CD4-positive, alpha-beta T cell treated with Interleukin-6 at 100 ng/mL for 8 hours (primary cell): Measurements from ENCODE around the gene MBD5.
"Not testable (repeated sequence)": the region's sequence is repeated elsewhere in the genome, so short reads cannot be mapped to it uniquely, and the experiment has no call there.

Source experiments
- DNase-seq: peaks from one replicate; pipeline ENCODE4 v3.0.0-alpha.2; 2020; ENCODE audit warnings: mixed read lengths, low spot score

The MBD5 gene

GRCh38 chr2:148021059-148021861, at the start of gene MBD5:
TSS of gene MBD5 (plus strand) at chr2:148021091.
- DNase-seq: peak; percentile 54

GRCh38 chr2:147976102-147976501, 44.8 kb upstream of the MBD5 start:
- no peak for DNase-seq

- no peak for DNase-seq
These were observed 43.2 kb upstream of the MBD5 start for GRCh38 chr2:147977679-147978078.

- DNase-seq: no peak
These were observed 39.9 kb upstream of the MBD5 start for GRCh38 chr2:147980940-147981528.

- no peak for DNase-seq
These were observed 31.8 kb upstream of the MBD5 start for GRCh38 chr2:147989102-147989501.

- DNase-seq: peak; percentile 38
These were observed 31.0 kb upstream of the MBD5 start for GRCh38 chr2:147989809-147990403.

- DNase-seq: not testable (repeated sequence)
These were observed 25.9 kb upstream of the MBD5 start for GRCh38 chr2:147994965-147995364.

GRCh38 chr2:147996828-147997227, 24.1 kb upstream of the MBD5 start:
- DNase-seq: no peak

GRCh38 chr2:147998203-147998602, 22.7 kb upstream of the MBD5 start:
- no peak for DNase-seq

GRCh38 chr2:147999126-147999525, 21.8 kb upstream of the MBD5 start:
- no peak for DNase-seq

GRCh38 chr2:148000095-148000494, 20.8 kb upstream of the MBD5 start:
- DNase-seq: no peak

- DNase-seq: not testable (repeated sequence)
These were observed 18.5 kb upstream of the MBD5 start for GRCh38 chr2:148002420-148002819.

- no peak for DNase-seq
These were observed 14.5 kb upstream of the MBD5 start for GRCh38 chr2:148006249-148007007.

GRCh38 chr2:148007219-148007900, 13.5 kb upstream of the MBD5 start:
- DNase-seq: no peak

- DNase-seq: not testable (repeated sequence)
These were observed 12.5 kb upstream of the MBD5 start for GRCh38 chr2:148008411-148008810.

GRCh38 chr2:148013876-148014275, 7.0 kb upstream of the MBD5 start:
- no peak for DNase-seq

- no peak for DNase-seq
These were observed 6.3 kb upstream of the MBD5 start for GRCh38 chr2:148014616-148015015.

- peak; percentile 99 for DNase-seq
These were observed 506 bp upstream of the MBD5 start, which contains the start of gene ORC4 for GRCh38 chr2:148020111-148021058. TSS of gene ORC4 (minus strand) at chr2:148020737. CDS start at chr2:147975958, 44,779 bp downstream.

GRCh38 chr2:148021886-148022285, 995 bp downstream of the MBD5 start:
- DNase-seq: no peak

- DNase-seq: no peak
These were observed 1.5 kb downstream of the MBD5 start for GRCh38 chr2:148022351-148022750.

- DNase-seq: no peak
These were observed 2.0 kb downstream of the MBD5 start for GRCh38 chr2:148022882-148023281.
